Glomerular visceral epithelial cell (primary cell): ENCODE measurements around the gene CTSH.
A peak's percentile ranks its signal among the peaks of the same experiment; 100 is the strongest.

ENCODE experiments used
- DNase-seq: peaks from one replicate; pipeline ENCODE4 v3.0.0-alpha.2; 2016; ENCODE audit errors: extremely low spot score

Gene CTSH

DNA sequence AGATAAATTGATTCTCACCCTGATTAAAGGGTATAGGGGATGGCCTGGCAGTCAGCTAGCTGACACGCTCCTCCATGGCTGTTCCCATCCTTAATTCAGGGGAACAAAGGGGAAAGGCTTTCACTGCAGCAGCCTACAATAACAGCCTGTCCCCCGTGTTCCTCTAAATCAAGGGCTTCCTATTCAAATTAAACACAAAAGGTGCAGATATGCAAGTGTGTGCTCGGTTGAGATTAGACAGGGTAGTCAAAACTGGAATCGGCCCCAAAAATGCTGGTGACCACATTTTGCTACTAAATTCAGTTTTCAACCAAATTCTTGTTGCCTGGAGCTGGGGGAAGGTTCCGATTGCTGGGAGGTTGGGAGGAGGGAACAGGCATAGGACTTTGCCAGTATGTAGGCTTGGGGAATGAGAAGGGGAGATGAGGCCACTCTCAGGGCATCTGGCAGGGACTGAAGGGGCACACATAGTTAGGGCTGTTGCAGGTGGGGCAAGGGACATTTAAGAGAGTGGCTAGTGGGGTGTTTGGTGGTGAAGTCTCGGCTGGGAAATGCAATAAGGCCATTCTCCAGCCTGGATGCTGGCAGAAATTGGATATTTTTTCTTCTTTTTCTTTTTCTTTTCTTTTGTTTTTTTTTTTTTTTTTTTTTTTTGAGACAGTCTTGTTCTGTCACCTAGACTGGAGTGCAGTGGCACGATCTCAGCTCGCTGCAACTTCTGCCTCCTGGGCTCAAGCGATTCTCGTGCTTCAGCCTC lies 32.9 kb upstream of the CTSH start:
- DNase-seq = no peak

DNA sequence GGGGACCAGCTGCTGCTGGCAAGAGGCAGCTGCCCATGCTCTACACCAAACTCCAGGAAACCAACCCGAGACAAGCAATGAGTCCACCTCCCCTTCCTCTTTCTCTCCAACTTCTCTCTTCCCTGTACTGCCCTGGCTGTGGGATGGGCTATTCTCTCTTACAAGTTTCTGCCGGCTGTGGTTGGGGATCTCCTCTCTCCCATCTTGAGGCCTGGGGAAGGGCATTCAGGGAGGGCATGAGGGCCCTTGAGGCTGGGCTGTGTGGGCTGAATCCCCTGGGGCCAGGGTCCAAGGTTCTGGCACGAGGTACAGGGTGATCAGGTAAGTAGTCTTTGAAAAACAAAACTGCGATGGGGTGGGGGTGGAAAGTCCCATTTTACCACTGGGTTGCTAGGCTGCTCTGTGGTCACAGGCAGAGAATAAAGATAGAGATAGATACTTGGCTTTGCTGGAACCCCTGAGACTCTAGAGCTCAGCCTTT lies 32.3 kb upstream of the CTSH start:
- no peak for DNase-seq

DNA sequence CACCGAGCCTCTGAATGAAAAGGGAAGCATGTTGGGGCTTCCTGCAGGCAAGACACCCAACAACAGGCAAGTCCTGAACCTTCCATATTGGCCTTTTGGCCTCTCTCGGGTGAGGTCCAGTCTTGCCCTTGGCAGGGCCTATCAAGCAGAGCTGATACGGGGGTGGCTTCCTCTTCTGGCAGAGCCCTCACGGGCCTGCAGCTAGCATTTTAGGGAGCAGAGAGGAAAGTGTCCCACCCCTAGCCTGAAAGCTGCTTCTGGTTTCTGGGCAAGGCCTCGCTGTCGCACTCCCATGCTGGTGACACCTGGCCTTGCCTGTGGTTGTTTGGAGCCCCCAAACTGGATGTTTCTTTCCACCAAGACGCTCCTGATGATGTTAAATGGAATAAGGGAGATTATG lies 31.8 kb upstream of the CTSH start:
- DNase-seq = no peak

DNA sequence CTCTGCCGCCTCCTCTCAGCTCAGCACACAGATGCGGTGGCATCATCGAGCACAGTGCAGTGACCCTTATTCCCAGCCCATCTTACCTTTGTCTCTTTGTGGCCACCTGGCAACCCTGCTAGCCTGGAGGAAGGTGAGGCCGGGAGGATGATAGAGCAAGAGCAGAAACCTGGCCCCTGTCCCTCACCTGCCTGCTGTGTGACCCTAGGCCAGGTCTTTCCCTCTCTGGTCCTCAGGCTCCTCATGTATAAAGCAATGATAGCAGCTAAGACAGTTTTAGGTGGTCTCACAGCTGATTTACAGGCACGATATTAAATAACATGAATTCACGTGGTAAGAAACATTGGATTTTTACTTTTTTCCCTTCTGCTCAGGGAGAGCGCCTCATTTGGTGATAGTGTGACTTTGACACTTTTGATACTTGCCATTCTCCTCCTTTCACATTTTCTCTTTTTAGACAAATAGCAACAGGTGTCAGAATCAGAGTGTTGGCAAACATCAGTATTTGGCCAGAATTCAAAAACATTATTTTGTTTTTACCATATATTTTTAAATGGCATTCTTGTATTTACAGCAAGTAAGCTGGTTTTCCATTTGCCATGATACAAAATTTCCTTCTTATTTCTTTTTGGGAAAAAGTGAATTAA lies 29.5 kb upstream of the CTSH start:
- no peak for DNase-seq

DNA sequence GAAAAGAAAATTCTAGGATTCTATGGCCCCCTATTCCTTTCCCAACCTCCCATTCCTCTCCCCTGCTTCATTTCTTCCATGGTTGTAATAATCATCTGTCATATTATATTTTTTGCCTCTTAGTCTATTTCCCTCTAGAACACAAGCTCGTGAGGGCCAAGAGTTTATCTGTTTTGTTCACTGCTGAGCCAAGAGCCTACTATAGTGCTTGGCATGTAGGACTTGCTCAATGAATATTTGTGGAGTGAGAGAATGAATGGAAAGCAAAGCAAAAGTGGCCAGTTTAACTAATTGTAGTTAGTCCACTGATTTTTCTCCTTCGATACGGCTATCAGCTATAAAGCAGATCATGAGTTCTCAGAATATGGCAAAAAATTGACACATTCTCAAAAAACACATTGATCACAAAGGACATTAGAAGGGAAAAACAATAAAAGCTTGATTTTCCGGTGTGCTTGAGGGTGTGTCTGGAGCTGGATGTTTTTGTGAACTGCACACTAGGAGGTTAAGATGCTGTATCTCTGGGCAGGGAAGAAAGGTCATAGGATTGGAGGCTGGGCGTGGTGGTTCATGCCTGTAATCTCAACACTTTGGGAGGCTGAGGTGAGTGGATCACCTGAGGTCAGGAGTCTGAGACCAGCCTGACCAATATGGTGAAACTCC lies 25.0 kb upstream of the CTSH start:
- no peak for DNase-seq

DNA sequence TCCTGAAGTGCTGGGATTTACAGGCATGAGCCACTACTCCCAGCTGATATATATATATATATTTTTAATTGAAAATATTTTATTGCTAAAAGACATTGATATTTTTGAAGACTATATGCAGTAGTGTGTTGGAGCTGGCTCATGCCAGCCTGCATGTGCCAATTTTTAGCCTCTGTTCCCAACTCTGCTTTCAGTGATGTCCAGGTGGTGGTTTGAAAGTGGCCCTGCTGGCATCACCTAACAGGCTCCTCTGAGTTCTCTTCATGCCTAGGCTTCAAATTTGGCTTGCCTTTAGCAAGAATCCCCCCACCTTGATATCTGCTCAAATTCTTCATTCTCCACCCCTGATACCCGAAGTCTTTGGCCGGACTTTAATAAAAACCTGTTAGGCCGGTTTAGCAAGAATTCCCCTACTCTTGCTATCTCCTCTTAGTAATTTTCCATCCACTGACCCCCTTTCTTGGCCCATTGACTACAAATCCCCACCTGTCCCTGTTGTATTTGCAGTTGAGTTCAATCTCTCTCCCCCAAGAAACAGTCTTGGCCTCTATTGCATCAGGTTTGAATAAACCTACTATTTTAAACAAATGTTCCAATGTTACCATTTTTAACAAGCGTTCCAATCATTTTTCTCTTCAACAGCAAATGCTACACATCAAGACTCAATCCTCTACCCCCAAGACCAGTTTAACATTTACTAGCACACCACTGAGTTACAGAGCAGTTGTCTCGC lies 23.9 kb upstream of the CTSH start:
- no peak for DNase-seq

DNA sequence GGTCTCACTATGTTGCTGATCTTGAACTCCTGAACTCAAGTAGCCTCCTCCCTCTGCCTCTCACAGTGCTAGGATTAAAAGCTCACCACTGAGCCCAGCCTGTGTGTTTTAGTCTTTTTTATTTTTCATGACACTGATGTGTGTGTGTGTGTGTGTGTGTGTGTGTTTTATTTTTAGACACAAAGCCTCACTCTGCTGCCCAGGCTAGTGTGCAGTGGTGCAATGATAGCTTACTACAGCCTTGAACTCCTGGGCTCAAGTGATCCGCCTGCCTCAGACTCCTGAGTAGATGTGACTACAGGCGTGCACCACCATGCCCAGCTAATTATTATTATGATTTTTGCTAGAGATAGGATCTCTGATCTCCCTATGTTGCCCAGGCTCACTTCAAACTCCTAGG lies 23.3 kb upstream of the CTSH start:
- DNase-seq = no peak

DNA sequence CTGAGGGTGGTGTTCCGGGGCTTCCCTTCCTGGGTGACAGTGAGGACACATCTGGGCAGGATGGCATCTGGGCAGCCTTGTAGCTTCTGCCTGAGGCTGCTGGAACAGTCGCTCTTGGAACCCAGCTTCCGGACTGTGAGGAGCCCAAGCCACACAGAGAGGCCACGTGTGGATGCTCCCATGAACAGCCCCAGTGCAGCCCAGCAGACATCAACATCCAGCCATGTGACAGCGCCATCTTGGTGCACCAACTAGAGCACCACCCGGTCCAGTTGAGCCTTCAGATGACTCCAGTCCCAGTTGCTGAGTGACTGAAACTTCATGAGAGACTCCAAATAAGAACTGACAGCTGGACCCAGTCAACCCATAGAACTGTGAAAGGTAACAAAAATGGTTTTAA lies 15.5 kb upstream of the CTSH start:
- DNase-seq = no peak

DNA sequence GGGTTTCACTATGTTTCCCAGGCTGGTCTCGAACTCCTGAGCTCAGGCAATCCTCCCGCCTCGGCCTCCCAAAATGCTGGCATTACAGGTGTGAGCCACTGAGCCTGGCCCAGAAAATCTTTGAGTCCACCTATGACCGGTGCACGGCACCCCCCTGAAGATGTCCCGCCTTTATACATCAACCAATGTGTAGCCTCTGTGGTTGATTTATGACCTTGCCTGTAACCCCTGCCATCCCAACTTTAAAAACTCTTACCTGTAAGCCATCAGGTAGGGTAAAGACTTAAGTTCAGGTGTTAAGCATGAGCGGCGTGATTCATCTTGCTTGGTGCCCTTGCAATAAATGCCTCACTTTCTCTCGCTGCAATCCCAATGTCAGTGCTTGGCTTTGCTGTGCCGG lies 14.5 kb upstream of the CTSH start:
- no peak for DNase-seq

DNA sequence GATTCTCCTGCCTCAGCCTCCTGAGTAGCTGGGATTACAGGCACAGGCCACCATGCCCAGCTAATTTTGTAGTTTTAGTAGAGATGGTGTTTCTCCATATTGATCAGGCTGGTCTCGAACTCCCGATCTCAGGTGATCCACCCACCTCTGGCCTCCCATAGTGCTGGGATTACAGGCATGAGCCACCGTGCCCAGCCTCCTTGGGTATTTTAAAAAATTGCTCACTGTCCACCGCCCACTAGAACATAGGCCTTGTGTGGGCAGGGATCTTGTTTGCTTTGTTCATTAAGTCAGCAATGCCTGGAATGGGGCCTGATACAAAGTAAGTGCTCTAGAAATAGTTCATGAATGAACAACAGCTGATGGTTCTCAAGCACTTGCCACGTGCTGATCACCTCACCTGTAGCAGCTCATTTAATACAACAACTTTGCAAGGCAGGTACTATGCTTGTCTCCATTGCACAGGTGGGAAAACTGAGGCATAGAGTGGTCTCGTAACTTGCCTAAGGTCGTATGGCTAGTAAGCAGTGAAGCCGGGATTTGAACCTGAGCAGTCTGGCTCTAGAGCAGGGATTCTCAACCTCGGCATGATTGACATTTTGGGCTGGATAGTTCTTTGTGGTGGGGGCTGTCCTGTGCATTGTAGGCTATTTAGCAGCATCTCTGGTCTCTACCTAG lies 12.7 kb upstream of the CTSH start:
- no peak for DNase-seq

DNA sequence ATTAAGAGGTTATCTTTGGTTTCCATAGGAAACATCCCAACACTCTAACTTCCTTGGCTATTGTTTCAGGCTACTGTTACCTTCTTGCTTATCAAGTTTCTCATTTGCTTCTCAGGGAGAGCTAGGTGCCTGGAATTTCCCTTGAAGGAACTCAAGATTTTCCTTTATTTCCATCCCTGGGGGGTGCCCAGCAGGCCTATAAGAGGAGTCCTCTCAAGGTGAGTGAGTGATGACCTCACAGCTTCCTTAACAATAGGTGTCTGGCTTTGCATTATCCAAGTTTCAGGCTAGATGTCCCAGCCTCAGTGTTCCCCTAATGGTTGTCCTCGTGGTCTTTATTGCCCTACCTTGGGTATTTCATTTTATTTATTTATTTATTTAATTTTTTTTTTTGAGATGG lies 12.1 kb upstream of the CTSH start:
- no peak for DNase-seq

DNA sequence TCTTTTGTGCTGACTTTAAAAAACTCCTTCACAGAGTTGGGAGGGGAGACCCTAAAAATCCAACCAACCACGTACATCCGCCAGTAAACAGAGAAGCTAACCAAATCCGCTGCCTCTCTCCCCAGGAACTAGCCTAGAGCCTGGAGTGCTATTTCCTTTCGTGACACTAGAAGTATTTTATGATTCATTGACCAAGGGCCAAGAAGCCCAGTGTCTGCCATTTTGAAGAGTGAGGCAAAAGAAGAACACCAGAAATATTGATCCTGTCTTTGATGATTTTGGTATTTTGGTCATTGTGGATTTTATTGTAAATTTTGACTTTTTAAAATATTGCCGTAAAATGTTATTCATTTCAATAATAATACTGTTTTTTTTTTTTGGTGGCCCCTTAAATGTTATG lies 10.5 kb upstream of the CTSH start:
- DNase-seq = no peak

DNA sequence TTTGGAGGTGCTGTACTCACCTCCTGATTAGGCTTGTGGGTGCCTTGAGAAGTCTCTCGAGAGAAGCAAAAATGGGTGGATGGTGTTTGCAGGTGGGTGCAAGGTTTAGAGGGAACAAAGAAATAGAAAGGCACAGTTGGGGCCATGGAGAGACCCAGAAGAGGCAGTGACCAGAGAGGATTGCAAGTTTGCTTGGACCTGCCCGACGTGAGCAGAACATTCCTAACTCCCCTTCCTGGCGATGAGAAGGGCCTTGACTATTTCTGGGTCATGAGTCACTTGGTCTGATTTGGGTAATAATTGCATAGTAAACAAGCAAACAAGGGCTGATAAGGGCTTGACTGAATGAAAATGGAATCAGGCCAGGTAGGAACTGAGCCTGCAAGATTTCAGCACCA lies 7.0 kb upstream of the CTSH start:
- no peak for DNase-seq

DNA sequence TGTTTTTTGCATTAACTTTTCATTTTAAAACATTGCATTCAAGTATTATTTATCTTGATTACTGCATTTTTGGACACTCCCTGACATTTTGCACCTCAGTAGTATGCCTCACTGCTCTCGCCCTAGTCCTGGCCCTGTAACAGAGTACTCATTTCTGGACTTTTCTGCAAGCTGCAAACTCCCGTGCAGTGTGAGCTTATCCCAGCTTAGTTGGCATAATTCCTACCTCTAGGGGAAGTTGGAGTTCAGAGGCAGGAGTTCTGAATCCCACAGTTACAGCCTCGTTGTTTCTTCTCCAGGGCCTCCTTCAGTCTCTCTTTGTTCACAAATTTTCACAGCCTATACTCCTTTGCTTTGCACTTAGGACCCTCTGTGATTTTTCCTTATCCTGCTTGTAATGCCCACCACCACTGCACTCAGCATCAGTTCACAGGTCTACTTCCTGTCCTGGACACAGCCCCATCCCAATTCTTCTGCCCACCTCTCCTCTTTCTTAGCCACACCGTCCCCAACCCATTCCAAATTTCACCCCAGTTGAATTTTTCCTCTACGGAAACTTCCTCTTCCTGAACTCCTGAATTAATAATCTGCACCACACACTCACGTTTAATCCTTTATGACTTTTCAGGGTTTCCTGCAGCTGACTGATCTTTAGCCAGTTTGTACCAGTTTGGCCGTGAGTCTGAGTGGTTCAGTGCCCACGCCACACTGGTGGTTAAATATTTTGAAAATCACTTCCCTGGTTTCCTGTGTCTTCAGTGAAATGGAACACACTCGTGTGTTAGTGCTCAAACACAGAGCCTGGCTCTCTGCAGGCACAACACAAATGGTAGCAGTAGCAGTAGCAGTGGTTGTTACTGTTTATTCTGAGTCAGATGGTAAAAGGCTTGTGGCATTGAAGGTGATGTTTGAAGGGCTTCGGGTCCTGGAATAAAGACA lies 6.3 kb upstream of the CTSH start:
- peak; percentile 34 for DNase-seq

DNA sequence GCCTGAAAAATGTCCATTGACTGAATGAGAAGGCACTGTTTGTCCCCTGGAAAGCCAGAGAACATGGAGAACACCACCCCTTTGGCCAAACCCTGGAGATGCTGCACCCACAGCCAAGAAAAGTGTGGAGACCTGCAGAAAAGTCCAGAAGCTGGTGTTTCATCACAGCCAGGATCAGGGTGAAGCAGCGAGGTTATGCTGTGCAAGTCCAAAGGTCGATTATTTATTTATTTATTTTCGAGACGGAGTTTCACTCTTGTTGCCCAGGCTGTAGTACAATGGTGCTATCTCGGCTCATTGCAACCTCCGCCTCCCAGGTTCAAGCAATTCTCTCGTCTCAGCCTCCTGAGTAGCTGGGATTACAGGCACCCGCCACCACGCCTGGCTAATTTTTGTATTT lies 5.5 kb upstream of the CTSH start:
- no peak for DNase-seq

DNA sequence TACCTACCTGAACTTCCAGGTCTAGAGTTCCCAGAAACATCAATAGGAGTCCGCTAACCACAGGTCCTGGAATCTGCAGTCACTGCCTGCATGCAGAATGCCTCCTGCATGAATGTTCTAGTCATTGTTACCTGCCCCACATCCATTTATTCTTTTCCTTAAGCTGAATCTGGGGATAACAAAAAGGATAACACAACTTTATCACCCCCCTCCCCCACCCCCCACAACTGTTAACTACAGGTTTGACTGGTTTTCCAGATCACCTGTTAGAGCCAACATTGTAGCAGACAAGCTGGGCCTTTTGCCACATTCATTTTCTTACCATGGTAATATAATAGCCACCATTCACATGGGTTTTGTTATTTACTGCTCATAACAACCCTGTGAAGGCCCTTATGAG lies 4.6 kb upstream of the CTSH start:
- DNase-seq = no peak

DNA sequence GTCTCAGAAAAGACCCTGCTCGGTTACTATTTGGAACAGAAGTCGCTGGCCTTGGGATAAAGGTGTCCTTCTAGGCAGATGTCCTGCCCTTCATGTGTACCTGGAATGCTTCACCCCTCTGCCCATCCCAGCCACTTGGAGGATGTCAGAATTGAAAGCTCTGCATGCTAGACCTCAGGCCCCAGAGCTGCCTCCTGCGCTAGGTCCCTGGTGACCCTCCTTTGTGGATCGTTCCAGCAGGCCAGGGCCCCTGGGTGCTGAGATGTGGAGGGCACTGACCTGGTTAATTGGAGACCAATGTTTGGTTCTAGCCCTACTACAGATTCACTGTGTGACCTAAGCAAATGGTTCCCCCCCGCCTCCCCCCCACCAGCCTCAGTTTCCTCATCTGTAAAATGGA lies 2.7 kb upstream of the CTSH start:
- no peak for DNase-seq

DNA sequence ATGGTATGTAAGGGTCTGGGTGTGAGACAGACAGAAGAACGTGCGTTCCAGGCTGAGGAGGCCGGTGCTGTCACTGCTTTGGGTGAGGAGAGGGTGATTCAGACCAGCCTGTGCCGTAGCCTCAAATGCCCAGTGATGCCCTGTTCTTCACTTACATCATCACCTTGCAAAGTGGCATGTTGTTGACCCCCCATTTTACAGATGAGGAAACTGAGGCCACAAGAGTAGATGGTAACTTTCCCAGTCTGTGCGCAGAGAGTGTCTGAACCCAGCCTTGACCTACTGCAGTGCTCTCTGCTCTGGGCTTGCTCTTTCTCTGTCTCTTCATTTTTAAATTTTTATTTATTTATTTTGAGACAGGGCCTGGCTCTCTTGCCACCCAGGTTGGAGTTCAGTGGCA lies 1.6 kb upstream of the CTSH start:
- DNase-seq = no peak

DNA sequence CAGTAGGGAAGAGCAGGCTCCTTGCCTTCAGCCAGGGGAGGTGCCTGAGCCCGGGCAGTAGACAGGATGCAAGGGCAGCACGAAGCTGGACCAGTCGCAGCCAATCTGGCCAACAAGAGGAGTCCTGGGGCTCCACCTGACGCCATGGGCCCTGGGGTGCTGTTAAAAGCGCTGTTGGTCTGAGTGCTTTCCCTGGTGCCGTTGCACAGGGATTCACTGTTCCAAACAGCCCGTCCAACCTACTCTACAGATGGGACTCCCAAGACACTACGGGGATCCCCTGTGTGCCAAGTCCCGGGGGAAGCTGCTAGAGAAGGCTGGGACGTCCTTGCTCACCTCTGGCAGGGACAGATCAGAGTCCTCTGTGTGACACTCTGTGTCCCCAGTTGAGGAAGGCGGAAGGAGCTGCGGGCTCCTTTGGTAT lies 632 bp downstream of the CTSH start:
- DNase-seq = no peak

DNA sequence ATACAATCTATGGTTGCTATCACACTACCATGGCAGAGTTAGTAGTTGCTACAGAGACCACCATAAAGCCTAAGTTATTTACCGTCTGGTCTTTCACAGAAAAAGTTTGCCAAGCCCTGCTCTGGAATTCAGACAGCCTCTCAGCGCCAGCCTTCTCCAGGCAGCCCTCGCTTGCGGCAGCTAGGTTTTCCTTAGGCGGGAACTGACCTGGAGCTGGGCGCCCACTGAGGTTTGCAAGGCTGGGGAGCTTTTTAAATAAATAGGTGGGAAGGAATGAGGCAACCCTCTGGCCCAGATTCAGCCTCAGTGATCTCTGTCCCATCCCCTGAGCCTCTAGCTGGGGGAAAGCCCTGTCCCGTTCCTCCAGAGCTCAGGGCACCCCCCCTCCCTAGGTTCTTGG lies 1.2 kb downstream of the CTSH start:
- no peak for DNase-seq

DNA sequence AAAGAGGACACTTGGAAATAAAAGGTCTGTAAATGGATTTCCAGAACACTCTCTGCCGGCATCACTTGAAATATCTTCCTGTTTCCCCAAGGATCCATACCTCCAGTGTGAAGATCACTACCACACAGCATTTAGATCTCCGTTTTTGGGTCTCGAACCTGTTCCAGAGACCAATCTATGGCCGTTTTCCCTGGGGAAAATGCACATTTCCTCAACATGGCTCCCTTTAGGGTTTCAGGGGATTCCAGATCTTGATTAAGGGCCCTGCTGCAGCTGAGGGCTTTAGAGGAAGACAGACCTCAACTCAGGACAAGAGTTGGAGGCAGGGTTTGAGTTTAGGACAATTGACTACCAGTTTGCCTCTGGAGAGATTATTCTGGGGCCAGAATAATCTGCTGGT lies 2.1 kb downstream of the CTSH start:
- DNase-seq = no peak
